ENCODE data around the gene RASA1.

The RASA1 gene

GRCh38 chr5:87408204-87408603 is 140.5 kb downstream of the RASA1 start:
- no peak for DNase-seq

GRCh38 chr5:87410931-87411330 is 143.2 kb downstream of the RASA1 start:
- DNase-seq: no peak

DNA sequence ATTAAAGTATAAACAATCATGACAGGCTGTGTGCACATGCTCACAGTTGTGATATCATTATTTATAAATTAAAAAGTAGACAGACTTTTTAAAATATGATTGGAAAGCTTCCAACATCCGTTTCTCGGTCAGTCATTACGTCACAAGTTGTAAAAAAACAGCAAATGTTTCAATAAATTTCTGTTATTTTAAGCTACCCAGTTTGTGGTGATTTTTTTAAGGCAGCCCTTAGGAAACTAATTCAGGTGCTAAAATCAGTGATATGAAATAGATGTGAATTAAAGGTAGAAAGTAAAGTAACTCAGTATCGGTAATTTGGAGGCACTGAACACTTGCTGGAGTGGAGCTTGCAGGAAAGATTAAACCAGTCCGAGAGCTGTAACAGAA is 143.9 kb downstream of the RASA1 start:
- DNase-seq: no peak

DNA sequence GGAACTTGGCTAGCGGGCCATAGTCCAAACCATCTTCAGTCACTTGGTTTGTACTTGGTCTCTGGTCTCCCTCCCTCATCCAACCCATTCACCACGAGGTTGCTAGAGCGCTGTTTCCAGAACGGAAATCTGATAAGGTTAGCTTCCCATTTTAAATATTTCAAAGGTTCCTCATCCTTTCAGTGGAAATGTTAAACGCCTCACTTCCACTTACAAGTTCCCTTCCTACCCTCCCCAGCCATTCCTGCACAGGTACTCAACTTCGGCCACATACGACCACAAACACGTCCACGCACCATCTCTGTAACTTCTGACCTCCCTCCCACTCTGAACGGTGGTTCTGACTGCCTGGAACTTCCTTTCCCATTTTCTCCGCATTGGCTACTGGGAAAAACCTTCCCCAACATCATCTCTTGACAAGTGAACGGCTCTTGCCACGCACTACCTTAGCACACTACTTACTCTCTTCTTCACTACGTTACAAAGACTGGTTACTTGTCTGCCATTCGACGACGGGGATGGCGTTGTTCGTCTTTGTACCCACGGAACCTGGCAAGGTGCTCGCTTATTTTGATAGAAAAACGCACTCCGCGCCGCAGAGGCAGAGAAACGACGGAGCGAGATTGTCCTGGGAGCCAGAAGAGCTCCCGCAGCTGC is 144.4 kb downstream of the RASA1 start:
- no peak for DNase-seq

GRCh38 chr5:87412630-87413342 is 145.1 kb downstream of the RASA1 start, which contains the start of gene CCNH:
TSS of gene CCNH (minus strand) at chr5:87412930. CDS start at chr5:87412794, 136 bp downstream.
- DNase-seq: peak; percentile 91

- no peak for DNase-seq
Observed at GRCh38 chr5:87413343-87413645, 145.6 kb downstream of the RASA1 start.

- DNase-seq: no peak
Observed at GRCh38 chr5:87418506-87418905, 150.8 kb downstream of the RASA1 start.

- no peak for DNase-seq
Observed at GRCh38 chr5:87421307-87421706, 153.6 kb downstream of the RASA1 start.

DNA sequence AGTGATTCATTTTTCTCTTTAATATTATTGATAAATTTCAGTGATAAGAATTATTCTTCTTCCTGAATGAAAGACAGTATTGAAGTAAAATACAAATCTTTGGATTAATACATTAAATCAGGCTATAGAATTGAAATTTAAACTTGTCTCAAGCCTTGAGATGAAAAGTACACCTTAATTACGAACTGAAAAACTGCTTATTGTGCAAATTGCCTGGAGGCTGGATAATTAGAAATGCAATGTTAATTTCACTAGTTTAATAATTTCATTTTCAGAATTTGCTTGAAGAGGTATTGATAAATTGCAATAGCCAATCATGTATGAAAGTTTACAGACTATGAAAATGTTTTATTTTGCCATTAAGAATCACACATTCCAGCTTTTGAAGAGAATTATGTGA is 156.1 kb downstream of the RASA1 start:
- no peak for DNase-seq

- no peak for DNase-seq
Observed at GRCh38 chr5:87430863-87431457, 163.3 kb downstream of the RASA1 start.

GRCh38 chr5:87432460-87432859 is 164.8 kb downstream of the RASA1 start:
- no peak for DNase-seq

DNA sequence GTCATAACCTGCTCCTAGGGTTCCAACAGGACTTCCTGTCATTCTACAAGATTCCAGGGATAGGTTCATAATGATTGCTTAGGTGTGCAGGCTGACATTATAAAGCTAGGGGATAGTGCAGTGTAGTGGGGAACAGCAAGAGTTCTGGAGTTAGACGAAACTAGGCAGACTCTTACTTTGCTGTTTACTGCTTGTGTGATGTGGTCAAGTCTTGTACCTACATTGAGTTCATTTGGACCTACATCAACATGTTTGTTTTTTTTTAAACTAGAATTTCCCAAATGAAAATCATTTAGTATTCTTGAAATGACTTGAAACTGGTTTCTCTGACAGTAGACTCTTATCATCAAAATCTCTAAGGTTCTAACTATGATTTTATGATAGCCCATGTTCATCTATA is 166.3 kb downstream of the RASA1 start:
- no peak for DNase-seq

GRCh38 chr5:87434461-87434860 is 166.8 kb downstream of the RASA1 start:
- no peak for DNase-seq

DNA sequence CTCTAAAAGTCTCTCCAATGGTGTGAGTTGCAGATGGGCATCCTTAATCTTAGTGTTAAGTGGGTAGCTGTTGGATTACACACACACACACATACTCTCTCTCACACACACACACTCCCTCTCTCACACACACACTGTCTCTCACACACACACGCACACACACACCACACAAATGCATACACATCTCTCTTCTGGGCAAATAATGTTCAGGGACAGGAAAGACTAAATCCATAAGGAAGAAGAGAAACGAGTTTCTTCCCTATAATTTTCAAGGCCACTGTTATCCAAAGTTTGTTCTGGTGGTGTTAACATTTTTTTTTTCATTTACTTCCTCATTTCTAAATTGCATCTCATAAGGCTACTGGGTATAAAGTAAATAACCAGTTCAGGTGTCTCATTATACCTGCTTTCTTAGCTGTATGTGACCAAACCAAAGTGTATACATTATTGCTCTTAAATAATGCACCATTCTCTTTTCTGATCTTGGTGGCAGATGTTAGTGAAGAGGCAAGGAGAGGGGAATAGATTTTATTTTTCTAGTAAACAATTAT is 167.5 kb downstream of the RASA1 start:
- no peak for DNase-seq

GRCh38 chr5:87437724-87438123 is 170.0 kb downstream of the RASA1 start:
- no peak for DNase-seq

DNA sequence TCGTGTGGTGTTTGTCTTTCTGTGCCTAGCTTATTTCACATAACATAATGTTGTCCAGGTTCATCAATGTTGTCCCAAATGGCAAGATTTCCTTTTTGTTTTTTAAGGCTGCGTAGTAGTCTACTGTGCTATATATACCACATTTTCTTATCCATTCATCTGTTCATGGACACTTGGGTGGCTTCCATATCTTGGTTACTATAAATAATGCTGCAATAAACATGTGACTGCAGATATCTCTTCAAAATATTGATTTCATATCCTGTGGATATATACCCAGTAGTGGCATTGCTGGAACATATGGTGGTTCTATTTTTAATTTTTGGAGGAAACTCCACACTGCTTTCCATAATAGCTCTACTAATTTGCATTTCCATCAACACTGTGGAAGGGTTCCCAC is 170.5 kb downstream of the RASA1 start:
- DNase-seq: no peak

All from activated T-cell treated with anti-CD3 and anti-CD28 coated beads, Interleukin-2, amount 50 U/mL, for 1 hour (primary cell).